ENCODE data around the gene UPK3A.

Gene UPK3A

DNA sequence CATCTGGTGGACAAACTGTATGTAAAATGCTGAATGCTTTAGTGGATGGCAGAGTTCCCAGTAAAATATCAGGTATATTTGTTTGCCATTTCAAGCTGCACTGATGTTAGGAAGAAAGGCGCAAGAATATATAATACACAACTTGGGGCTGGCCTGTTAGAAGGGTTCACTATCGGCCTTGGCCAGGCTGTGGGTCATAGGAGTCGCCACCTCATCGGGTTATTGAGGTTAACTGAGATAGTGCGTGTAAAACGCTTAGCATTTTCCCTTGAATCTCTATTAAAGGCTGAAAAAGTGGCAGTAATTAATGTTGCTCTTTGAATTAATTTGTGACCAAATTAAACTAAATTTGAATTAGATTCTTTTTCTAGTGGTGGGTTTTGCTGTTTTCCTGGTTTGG is 30.0 kb downstream of the UPK3A start:
- Histone ChIP-seq H3K27ac (ENCODE audit: low read length) (no peak overlapping the region), H3K4me1 (ENCODE audit: control insufficient read depth, low read depth, low read length) (peaks cover 8% of the 10 kb centered on the region), H3K9ac (ENCODE audit: low read length) (no peak overlapping the region), H3K4me3 (ENCODE audit: low read length) (no peak overlapping the region), H3K36me3 (ENCODE audit: control insufficient read depth, low read depth, low read length) (no peaks in the 10 kb centered on the region), H3K9me3 (ENCODE audit: control insufficient read depth, low read depth, low read length) (no peaks in the 10 kb centered on the region), H3K27me3 (ENCODE audit: control insufficient read depth, insufficient read depth, low read length) (peaks cover 11% of the 10 kb centered on the region)

DNA sequence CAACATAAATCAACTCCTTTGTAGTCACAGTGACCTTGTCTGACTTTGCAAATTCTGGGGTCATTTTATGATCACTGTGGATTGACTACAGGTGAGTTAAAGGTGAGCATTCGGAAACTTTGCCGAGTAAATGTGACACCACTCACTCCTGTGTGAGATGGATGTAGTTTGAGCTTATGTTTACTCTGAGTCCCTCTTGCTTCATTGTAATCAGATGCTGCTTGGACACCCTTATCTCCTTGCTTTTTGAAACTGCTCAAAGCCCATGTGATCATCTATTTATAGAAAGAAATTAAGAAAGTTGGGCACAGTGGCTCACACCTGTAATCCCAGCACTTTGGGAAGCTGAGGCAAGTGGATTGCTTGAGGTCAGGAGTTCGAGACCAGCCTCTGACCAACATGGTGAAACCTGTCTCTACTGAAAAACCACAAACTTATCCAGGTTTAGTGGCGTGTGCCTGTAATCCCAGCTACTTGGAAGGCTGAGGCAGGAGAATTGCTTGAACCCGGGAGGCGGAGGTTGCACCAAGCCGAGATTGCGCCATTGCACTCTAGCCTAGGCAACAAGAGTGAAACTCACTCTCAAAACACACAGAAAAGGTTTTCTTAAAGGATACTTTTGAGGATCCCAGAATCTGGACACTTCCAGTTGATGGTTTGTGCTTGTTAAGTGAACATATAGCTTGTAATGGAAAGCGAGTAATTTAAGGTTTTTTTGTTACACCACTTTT is 32.2 kb downstream of the UPK3A start:
- H3K36me3 ChIP-seq (ENCODE audit: control insufficient read depth, low read depth, low read length): no peaks in the 10 kb centered on the region
- no peak overlapping the region for H3K4me3 ChIP-seq (ENCODE audit: low read length)
- H3K9me3 ChIP-seq (ENCODE audit: control insufficient read depth, low read depth, low read length): no peaks in the 10 kb centered on the region
- no peak overlapping the region for H3K9ac ChIP-seq (ENCODE audit: low read length)
- peaks cover 3% of the 10 kb centered on the region for H3K4me1 ChIP-seq (ENCODE audit: control insufficient read depth, low read depth, low read length)
- H3K27ac ChIP-seq (ENCODE audit: low read length): no peak overlapping the region
- no peaks in the 10 kb centered on the region for H3K27me3 ChIP-seq (ENCODE audit: control insufficient read depth, insufficient read depth, low read length)

DNA sequence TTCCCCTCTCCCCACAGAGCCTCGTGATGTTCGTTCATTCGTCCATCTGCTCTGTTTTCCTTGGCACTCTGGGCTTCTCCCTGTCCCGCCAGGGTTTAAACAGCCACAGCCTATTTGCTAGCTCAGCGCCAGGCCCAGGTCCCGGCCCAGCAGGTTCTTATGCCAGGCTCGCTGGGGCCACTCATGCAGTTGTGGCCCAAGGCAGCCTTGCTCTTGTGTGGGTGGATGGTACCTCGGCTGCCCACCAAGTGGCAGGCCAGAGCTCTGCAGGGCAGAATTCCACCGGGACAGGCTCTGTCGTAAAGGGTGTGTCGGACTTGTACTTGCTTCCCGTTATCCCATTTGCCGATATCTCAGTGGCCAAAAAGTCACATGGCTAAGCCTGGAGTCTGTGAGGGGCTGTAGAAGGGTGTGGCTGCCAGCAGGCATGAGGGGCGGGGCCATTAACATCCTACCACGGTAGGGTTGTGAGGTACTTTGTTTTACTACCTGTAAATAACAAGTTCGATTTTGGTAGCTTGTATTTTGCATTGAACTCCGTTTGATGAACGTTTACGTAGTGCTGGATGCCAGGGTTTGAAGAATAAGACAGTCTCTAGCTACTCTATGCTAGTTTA is 32.9 kb downstream of the UPK3A start:
- H3K27ac ChIP-seq (ENCODE audit: low read length): no peak overlapping the region
- peaks cover 3% of the 10 kb centered on the region for H3K4me1 ChIP-seq (ENCODE audit: control insufficient read depth, low read depth, low read length)
- H3K27me3 ChIP-seq (ENCODE audit: control insufficient read depth, insufficient read depth, low read length): no peaks in the 10 kb centered on the region
- H3K9ac ChIP-seq (ENCODE audit: low read length): no peak overlapping the region
- no peak overlapping the region for H3K4me3 ChIP-seq (ENCODE audit: low read length)
- peaks cover 4% of the 10 kb centered on the region for H3K36me3 ChIP-seq (ENCODE audit: control insufficient read depth, low read depth, low read length)
- H3K9me3 ChIP-seq (ENCODE audit: control insufficient read depth, low read depth, low read length): no peaks in the 10 kb centered on the region

- Histone ChIP-seq H3K4me3 (ENCODE audit: low read length) (no peak overlapping the region), H3K36me3 (ENCODE audit: control insufficient read depth, low read depth, low read length) (peaks cover 9% of the 10 kb centered on the region), H3K27ac (ENCODE audit: low read length) (no peak overlapping the region), H3K9ac (ENCODE audit: low read length) (no peak overlapping the region), H3K27me3 (ENCODE audit: control insufficient read depth, insufficient read depth, low read length) (no peaks in the 10 kb centered on the region), H3K4me1 (ENCODE audit: control insufficient read depth, low read depth, low read length) (peaks cover 3% of the 10 kb centered on the region), H3K9me3 (ENCODE audit: control insufficient read depth, low read depth, low read length) (no peaks in the 10 kb centered on the region)
Measured at GRCh38 chr22:45318168-45318557, 33.4 kb downstream of the UPK3A start.

- no peak overlapping the region for H3K4me3 ChIP-seq (ENCODE audit: low read length)
- H3K27ac ChIP-seq (ENCODE audit: low read length): no peak overlapping the region
- H3K4me1 ChIP-seq (ENCODE audit: control insufficient read depth, low read depth, low read length): peaks cover 3% of the 10 kb centered on the region
- no peaks in the 10 kb centered on the region for H3K9me3 ChIP-seq (ENCODE audit: control insufficient read depth, low read depth, low read length)
- no peaks in the 10 kb centered on the region for H3K27me3 ChIP-seq (ENCODE audit: control insufficient read depth, insufficient read depth, low read length)
- peaks cover 15% of the 10 kb centered on the region for H3K36me3 ChIP-seq (ENCODE audit: control insufficient read depth, low read depth, low read length)
- H3K9ac ChIP-seq (ENCODE audit: low read length): no peak overlapping the region
Measured at GRCh38 chr22:45318558-45319323, 34.0 kb downstream of the UPK3A start.

GRCh38 chr22:45319324-45319685 is 34.6 kb downstream of the UPK3A start:
- H3K36me3 ChIP-seq (ENCODE audit: control insufficient read depth, low read depth, low read length): peaks cover 20% of the 10 kb centered on the region
- no peaks in the 10 kb centered on the region for H3K9me3 ChIP-seq (ENCODE audit: control insufficient read depth, low read depth, low read length)
- no peak overlapping the region for H3K9ac ChIP-seq (ENCODE audit: low read length)
- no peaks in the 10 kb centered on the region for H3K27me3 ChIP-seq (ENCODE audit: control insufficient read depth, insufficient read depth, low read length)
- no peak overlapping the region for H3K27ac ChIP-seq (ENCODE audit: low read length)
- H3K4me1 ChIP-seq (ENCODE audit: control insufficient read depth, low read depth, low read length): peaks cover 3% of the 10 kb centered on the region
- no peak overlapping the region for H3K4me3 ChIP-seq (ENCODE audit: low read length)

DNA sequence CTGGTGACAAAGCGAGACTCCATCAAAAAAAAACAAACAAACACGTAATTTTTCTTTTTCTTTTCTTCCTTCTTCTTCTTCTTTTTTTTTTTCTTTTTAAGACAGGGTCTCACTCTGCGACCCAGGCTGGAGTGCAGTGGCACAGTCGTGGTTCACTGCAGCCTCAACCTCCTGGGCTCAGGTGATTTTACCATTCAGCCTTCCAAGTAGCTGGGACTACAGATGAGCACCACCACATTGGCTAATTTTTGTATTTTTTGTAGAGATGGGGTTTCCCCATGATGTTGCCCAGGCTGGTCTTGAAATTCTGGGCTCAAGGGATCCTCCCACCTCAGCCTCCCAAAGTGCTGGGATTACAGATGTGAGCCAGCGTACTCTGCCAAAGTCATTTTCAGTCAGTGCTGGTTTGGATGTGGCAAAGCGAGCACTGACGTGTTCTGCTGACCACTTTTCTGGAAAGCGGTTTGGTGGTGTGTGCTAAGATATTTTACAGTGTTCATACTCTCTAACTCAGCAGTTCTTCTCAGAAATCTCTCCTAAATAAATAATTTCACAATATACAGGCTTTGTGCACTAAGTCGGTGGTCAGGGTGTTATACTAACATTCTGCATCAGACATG is 35.7 kb downstream of the UPK3A start:
- H3K27me3 ChIP-seq (ENCODE audit: control insufficient read depth, insufficient read depth, low read length): no peaks in the 10 kb centered on the region
- peaks cover 3% of the 10 kb centered on the region for H3K4me1 ChIP-seq (ENCODE audit: control insufficient read depth, low read depth, low read length)
- H3K9me3 ChIP-seq (ENCODE audit: control insufficient read depth, low read depth, low read length): no peaks in the 10 kb centered on the region
- H3K36me3 ChIP-seq (ENCODE audit: control insufficient read depth, low read depth, low read length): peaks cover 20% of the 10 kb centered on the region
- no peak overlapping the region for H3K9ac ChIP-seq (ENCODE audit: low read length)
- no peak overlapping the region for H3K27ac ChIP-seq (ENCODE audit: low read length)
- H3K4me3 ChIP-seq (ENCODE audit: low read length): no peak overlapping the region

GRCh38 chr22:45321827-45322226 is 37.1 kb downstream of the UPK3A start:
- Histone ChIP-seq H3K36me3 (ENCODE audit: control insufficient read depth, low read depth, low read length) (peaks cover 20% of the 10 kb centered on the region), H3K4me1 (ENCODE audit: control insufficient read depth, low read depth, low read length) (peaks cover 3% of the 10 kb centered on the region), H3K9ac (ENCODE audit: low read length) (no peak overlapping the region), H3K4me3 (ENCODE audit: low read length) (no peak overlapping the region), H3K27ac (ENCODE audit: low read length) (no peak overlapping the region), H3K9me3 (ENCODE audit: control insufficient read depth, low read depth, low read length) (no peaks in the 10 kb centered on the region), H3K27me3 (ENCODE audit: control insufficient read depth, insufficient read depth, low read length) (no peaks in the 10 kb centered on the region)

DNA sequence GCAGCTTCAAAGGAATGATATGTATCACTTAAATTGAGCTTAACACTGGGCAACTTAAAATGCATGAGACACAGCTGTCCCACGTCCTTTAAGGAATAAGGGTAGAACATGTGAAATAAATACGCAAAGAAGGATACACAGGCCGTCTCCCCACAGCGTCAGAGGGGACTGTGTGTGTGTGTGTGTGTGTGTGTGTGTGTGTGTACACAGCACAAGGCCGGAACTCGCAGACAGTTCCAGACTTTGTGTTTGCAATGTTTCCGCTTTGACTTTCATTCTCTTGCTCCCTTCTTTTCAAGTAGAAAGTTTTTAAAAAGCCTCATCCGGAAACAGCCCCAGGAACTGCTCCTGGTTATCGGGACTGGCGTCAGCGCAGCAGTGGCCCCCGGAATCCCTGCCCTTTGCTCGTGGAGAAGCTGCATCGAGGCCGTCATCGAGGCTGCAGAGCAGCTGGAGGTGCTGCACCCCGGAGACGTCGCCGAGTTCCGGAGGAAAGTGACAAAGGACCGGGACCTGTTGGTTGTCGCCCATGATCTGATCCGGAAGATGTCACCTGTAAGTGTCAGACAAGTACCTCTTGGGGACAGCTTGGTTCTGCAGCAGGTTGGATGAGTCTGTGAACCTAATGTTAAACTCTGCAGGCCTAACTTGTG is 38.2 kb downstream of the UPK3A start:
- H3K36me3 ChIP-seq (ENCODE audit: control insufficient read depth, low read depth, low read length): peaks cover 23% of the 10 kb centered on the region
- H3K9me3 ChIP-seq (ENCODE audit: control insufficient read depth, low read depth, low read length): no peaks in the 10 kb centered on the region
- no peaks in the 10 kb centered on the region for H3K27me3 ChIP-seq (ENCODE audit: control insufficient read depth, insufficient read depth, low read length)
- no peak overlapping the region for H3K4me3 ChIP-seq (ENCODE audit: low read length)
- peaks cover 1% of the 10 kb centered on the region for H3K4me1 ChIP-seq (ENCODE audit: control insufficient read depth, low read depth, low read length)
- H3K27ac ChIP-seq (ENCODE audit: low read length): no peak overlapping the region
- H3K9ac ChIP-seq (ENCODE audit: low read length): no peak overlapping the region

DNA sequence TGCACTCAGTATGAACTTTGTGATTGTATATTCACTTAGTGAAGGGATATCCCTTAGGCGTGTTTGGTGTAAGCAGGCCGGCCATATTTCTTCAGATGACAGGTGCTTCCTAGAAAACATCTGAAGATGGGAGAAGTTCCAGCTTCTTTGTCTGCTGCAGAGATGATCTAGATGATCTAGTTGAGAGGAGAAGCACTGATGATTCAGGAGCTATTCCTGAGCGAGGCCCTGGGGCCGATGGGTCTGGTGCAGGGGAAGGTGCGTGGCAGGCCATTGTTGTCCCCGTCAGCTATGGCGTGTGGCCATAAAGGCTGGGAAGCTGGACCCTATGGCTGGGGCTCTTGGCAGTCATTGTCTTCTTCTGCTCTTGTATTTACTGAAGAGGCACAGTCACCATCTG is 38.9 kb downstream of the UPK3A start:
- Histone ChIP-seq H3K27ac (ENCODE audit: low read length) (no peak overlapping the region), H3K27me3 (ENCODE audit: control insufficient read depth, insufficient read depth, low read length) (no peaks in the 10 kb centered on the region), H3K36me3 (ENCODE audit: control insufficient read depth, low read depth, low read length) (peaks cover 23% of the 10 kb centered on the region), H3K9ac (ENCODE audit: low read length) (no peak overlapping the region), H3K4me1 (ENCODE audit: control insufficient read depth, low read depth, low read length) (no peaks in the 10 kb centered on the region), H3K9me3 (ENCODE audit: control insufficient read depth, low read depth, low read length) (no peaks in the 10 kb centered on the region), H3K4me3 (ENCODE audit: low read length) (no peak overlapping the region)

DNA sequence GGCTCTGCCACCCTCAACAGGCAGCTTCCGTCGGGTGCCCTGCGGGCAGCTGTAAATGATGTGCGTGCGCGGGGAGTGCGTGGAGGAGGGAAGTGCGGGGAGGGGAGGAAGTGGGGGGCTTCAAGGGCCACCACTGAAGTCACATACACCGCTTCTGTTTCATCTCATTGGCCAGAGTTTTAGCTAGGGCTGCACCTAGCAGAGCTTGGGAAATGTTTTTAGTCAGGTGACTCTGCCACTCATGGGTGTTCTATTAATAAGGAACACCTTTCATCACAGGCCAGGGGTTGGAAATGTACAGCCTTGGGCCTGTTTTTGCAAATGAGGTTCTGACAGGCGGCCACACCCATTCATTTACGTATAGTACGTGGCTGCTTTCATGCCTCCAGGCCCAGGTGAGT is 39.6 kb downstream of the UPK3A start:
- no peak overlapping the region for H3K27ac ChIP-seq (ENCODE audit: low read length)
- H3K9me3 ChIP-seq (ENCODE audit: control insufficient read depth, low read depth, low read length): no peaks in the 10 kb centered on the region
- no peak overlapping the region for H3K9ac ChIP-seq (ENCODE audit: low read length)
- H3K36me3 ChIP-seq (ENCODE audit: control insufficient read depth, low read depth, low read length): peaks cover 23% of the 10 kb centered on the region
- H3K4me1 ChIP-seq (ENCODE audit: control insufficient read depth, low read depth, low read length): no peaks in the 10 kb centered on the region
- no peak overlapping the region for H3K4me3 ChIP-seq (ENCODE audit: low read length)
- H3K27me3 ChIP-seq (ENCODE audit: control insufficient read depth, insufficient read depth, low read length): no peaks in the 10 kb centered on the region

All from iPS-18a (cell line).